Measurements from ENCODE around the gene ABCB8.

The ABCB8 gene

GRCh38 chr7:151076863-151077704, 48.8 kb downstream of the ABCB8 start:
- DNase-seq: no peak

GRCh38 chr7:151077705-151078232, 49.5 kb downstream of the ABCB8 start:
- DNase-seq: no peak

- no peak for DNase-seq
Measured at GRCh38 chr7:151078233-151079040, 50.2 kb downstream of the ABCB8 start.

- no peak for DNase-seq
Measured at GRCh38 chr7:151079199-151079910, 51.1 kb downstream of the ABCB8 start.

GRCh38 chr7:151080067-151080521, 51.8 kb downstream of the ABCB8 start:
- no peak for DNase-seq

- peak; percentile 94 for DNase-seq
Measured at GRCh38 chr7:151080522-151081169, 52.4 kb downstream of the ABCB8 start, which contains the start of gene FASTK. TSS of gene FASTK (minus strand) at chr7:151080809. CDS start at chr7:151080766, 43 bp downstream.

- peak; percentile 36 for DNase-seq
Measured at GRCh38 chr7:151081170-151082101, 53.2 kb downstream of the ABCB8 start.

GRCh38 chr7:151082141-151083070, 54.2 kb downstream of the ABCB8 start:
- no peak for DNase-seq

- DNase-seq: peak; percentile 73
Measured at GRCh38 chr7:151083071-151083823, 55.0 kb downstream of the ABCB8 start, which contains the start of gene TMUB1. TSS of gene TMUB1 (minus strand) at chr7:151083493. CDS start at chr7:151082563, 930 bp downstream.

GRCh38 chr7:151083824-151084160, 55.5 kb downstream of the ABCB8 start:
- no peak for DNase-seq

- DNase-seq: no peak
Measured at GRCh38 chr7:151085329-151085690, 57.1 kb downstream of the ABCB8 start.

GRCh38 chr7:151085691-151086620, 57.7 kb downstream of the ABCB8 start, which contains the start of gene AGAP3:
TSS of gene AGAP3 (plus strand) at chr7:151086475. CDS start at chr7:151086742, 267 bp downstream.
- peak; percentile 89 for DNase-seq

- peak; percentile 68 for DNase-seq
Measured at GRCh38 chr7:151086802-151087244, 58.6 kb downstream of the ABCB8 start.

- peak; percentile 68 for DNase-seq
Measured at GRCh38 chr7:151087245-151088018, 59.2 kb downstream of the ABCB8 start.

GRCh38 chr7:151088019-151088855, 60.0 kb downstream of the ABCB8 start:
- DNase-seq: no peak
